ENCODE measurements around the gene TRIM31. TPM values are rescaled to one million over a fixed set of nuclear protein-coding genes. Genes with fewer than 3 reads are reported as not detected.

TRIM31 gene
- total and polyA plus RNA-seq, 2 experiments from 2014 or later = not detected

- peak overlapping the region; percentile 70 for H2AFZ ChIP-seq
- no peak overlapping the region for H3K4me3 ChIP-seq
- TF ChIP-seq EZH2phosphoT487 (IDR thresholded peaks at IDR 0.05; ENCODE audit: insufficient read depth, low read depth) (no peak), EZH2 (IDR thresholded peaks at IDR 0.05; ENCODE audit: insufficient read depth, poor library complexity, severe bottlenecking) (no peak)
- no peaks in the 10 kb centered on the region for H4K20me1 ChIP-seq (ENCODE audit: insufficient read depth)
- H3K36me3 ChIP-seq (ENCODE audit: low read depth) = no peaks in the 10 kb centered on the region
- in situ Hi-C loops (cut with MboI) = no loop called here
- H3K4me1 ChIP-seq (ENCODE audit: insufficient read depth) = peaks cover 11% of the 10 kb centered on the region
- H3K9me3 ChIP-seq (ENCODE audit: low read depth) = no peaks in the 10 kb centered on the region
- no peaks in the 10 kb centered on the region for H3K79me2 ChIP-seq (ENCODE audit: insufficient read depth)
- 35 to 38% methylated on average over 11 of the region's 11 CpGs for WGBS, 2 experiments (ENCODE audit: low coverage in 1 of 2, low lambda C conversion rate in 2 of 2, missing lambda C conversion rate in 2 of 2)
- H3K27me3 ChIP-seq (replicated peaks; ENCODE audit: insufficient read depth) = peaks cover 15% of the 10 kb centered on the region; the same call in 1 of the 2 replicates
- DNase-seq = peak; percentile 89
- H3F3A ChIP-seq (ENCODE audit: insufficient read depth) = no peaks in the 10 kb centered on the region
- H3K27ac ChIP-seq = peak overlapping the region; percentile 29; the same call in 1 of the 2 replicates
- no peak overlapping the region for H3K9ac ChIP-seq
- H3K4me2 ChIP-seq (ENCODE audit: unreplicated experiment) = no peak overlapping the region
- H3K9me2 ChIP-seq (ENCODE audit: insufficient read depth) = no peaks in the 10 kb centered on the region
Observed at GRCh38 chr6:30091577-30092381, 21.1 kb downstream of the TRIM31 start.

DNA sequence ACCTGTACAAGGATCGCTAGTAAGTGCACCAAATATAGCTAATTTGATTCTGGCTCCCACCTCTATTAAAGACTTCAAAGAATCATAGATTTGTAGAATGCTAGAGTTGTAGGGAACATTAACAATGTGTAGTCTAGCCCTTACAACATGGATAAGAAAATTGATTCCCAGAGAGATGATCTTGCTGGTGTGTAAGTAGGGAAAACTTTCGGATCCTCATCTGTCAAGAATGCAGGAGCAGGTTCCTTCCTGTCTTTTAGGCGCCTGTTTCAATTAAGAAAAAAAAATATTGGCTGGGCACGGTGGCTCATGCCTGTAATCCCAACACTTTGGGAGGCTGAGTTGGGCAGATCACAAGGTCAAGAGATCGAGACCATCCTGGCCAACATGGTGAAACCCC is 25.0 kb downstream of the TRIM31 start:
- no peak overlapping the region for H3K4me3 ChIP-seq
- TF ChIP-seq EZH2 (IDR thresholded peaks at IDR 0.05; ENCODE audit: insufficient read depth, poor library complexity, severe bottlenecking) = no peak
- TF ChIP-seq EZH2phosphoT487 (IDR thresholded peaks at IDR 0.05; ENCODE audit: insufficient read depth, low read depth) = no peak

GRCh38 chr6:30077218-30077617 is 35.7 kb downstream of the TRIM31 start:
- WGBS, 2 experiments (ENCODE audit: low coverage in 1 of 2, low lambda C conversion rate in 2 of 2, missing lambda C conversion rate in 2 of 2) = 66 to 67% methylated on average over 4 of the region's 4 CpGs
- in situ Hi-C loops (cut with MboI) = no loop called here
- H3K27ac ChIP-seq = no peak overlapping the region
- no peaks in the 10 kb centered on the region for H3K79me2 ChIP-seq (ENCODE audit: insufficient read depth)
- no peak for DNase-seq
- TF ChIP-seq EZH2 (IDR thresholded peaks at IDR 0.05; ENCODE audit: insufficient read depth, poor library complexity, severe bottlenecking) (no peak), EZH2phosphoT487 (IDR thresholded peaks at IDR 0.05; ENCODE audit: insufficient read depth, low read depth) (no peak)
- H3K4me1 ChIP-seq (ENCODE audit: insufficient read depth) = no peaks in the 10 kb centered on the region
- H3K9me2 ChIP-seq (ENCODE audit: insufficient read depth) = no peaks in the 10 kb centered on the region
- H2AFZ ChIP-seq = no peak overlapping the region
- no peaks in the 10 kb centered on the region for H3K9me3 ChIP-seq (ENCODE audit: low read depth)
- H3K4me2 ChIP-seq (ENCODE audit: unreplicated experiment) = no peak overlapping the region
- H3K27me3 ChIP-seq (replicated peaks; ENCODE audit: insufficient read depth) = peaks cover 77% of the 10 kb centered on the region
- H4K20me1 ChIP-seq (ENCODE audit: insufficient read depth) = no peaks in the 10 kb centered on the region
- no peaks in the 10 kb centered on the region for H3F3A ChIP-seq (ENCODE audit: insufficient read depth)
- H3K9ac ChIP-seq = no peak overlapping the region
- no peak overlapping the region for H3K4me3 ChIP-seq
- H3K36me3 ChIP-seq (ENCODE audit: low read depth) = no peaks in the 10 kb centered on the region

More for the DNA sequence above, 25.0 kb downstream of the TRIM31 start:
- Histone ChIP-seq H3K9me2 (ENCODE audit: insufficient read depth) (no peaks in the 10 kb centered on the region), H3K4me1 (ENCODE audit: insufficient read depth) (peaks cover 11% of the 10 kb centered on the region), H4K20me1 (ENCODE audit: insufficient read depth) (no peaks in the 10 kb centered on the region), H3K27ac (no peak overlapping the region), H3K27me3 (replicated peaks; ENCODE audit: insufficient read depth) (0 out of 2 replicates have a peak, but pooled peaks cover 1% of the 10 kb centered on the region), H3K36me3 (ENCODE audit: low read depth) (no peaks in the 10 kb centered on the region), H2AFZ (no peak overlapping the region), H3K9me3 (ENCODE audit: low read depth) (no peaks in the 10 kb centered on the region), H3K4me2 (ENCODE audit: unreplicated experiment) (no peak overlapping the region), H3K79me2 (ENCODE audit: insufficient read depth) (no peaks in the 10 kb centered on the region), H3F3A (ENCODE audit: insufficient read depth) (no peaks in the 10 kb centered on the region), H3K9ac (no peak overlapping the region)
- 48 to 54% methylated on average over 5 of the region's 5 CpGs for WGBS, 2 experiments (ENCODE audit: low coverage in 1 of 2, low lambda C conversion rate in 2 of 2, missing lambda C conversion rate in 2 of 2)
- in situ Hi-C loops (cut with MboI) = no loop called here
- no peak for DNase-seq

GRCh38 chr6:30075790-30076732 is 36.8 kb downstream of the TRIM31 start:
- 0 out of 2 replicates have a peak overlapping the region, but pooled peaks have one; percentile 41 for H2AFZ ChIP-seq

More at GRCh38 chr6:30075790-30076732, 36.8 kb downstream of the TRIM31 start:
- Histone ChIP-seq H3F3A (ENCODE audit: insufficient read depth) (no peaks in the 10 kb centered on the region), H3K27ac (no peak overlapping the region), H3K9me2 (ENCODE audit: insufficient read depth) (no peaks in the 10 kb centered on the region), H3K4me3 (peak overlapping the region; percentile 29; the same call in 1 of the 2 replicates), H3K27me3 (replicated peaks; ENCODE audit: insufficient read depth) (peaks cover 82% of the 10 kb centered on the region), H3K79me2 (ENCODE audit: insufficient read depth) (no peaks in the 10 kb centered on the region), H3K4me1 (ENCODE audit: insufficient read depth) (no peaks in the 10 kb centered on the region), H4K20me1 (ENCODE audit: insufficient read depth) (no peaks in the 10 kb centered on the region), H3K36me3 (ENCODE audit: low read depth) (no peaks in the 10 kb centered on the region), H3K9me3 (ENCODE audit: low read depth) (no peaks in the 10 kb centered on the region), H3K9ac (no peak overlapping the region), H3K4me2 (ENCODE audit: unreplicated experiment) (no peak overlapping the region)
- peak; percentile 29 for DNase-seq
- WGBS, 2 experiments (ENCODE audit: low coverage in 1 of 2, low lambda C conversion rate in 2 of 2, missing lambda C conversion rate in 2 of 2) = 13 to 19% methylated on average over 15 to 22 of the region's 22 CpGs
- 0 out of 2 replicates have a peak, but pooled peaks have one; percentile 63 for TF ChIP-seq EZH2phosphoT487 (IDR thresholded peaks at IDR 0.05; ENCODE audit: insufficient read depth, low read depth)
- TF ChIP-seq EZH2 (IDR thresholded peaks at IDR 0.05; ENCODE audit: insufficient read depth, poor library complexity, severe bottlenecking) = peak; percentile 21
- in situ Hi-C loops (cut with MboI) = no loop called here

Measured in GM23248 (cell line).